ENCODE results near the gene BCR. TPM values are rescaled to one million over a fixed set of nuclear protein-coding genes. Genes with fewer than 3 reads are reported as not detected.

The BCR gene
- total and polyA plus RNA-seq, 2 of the 8 experiments (the other 6 are each of a cell fraction or from before 2014, with no cell fraction given): 66.7 to 130 TPM

GRCh38 chr22:23169043-23169406 lies 11.3 kb upstream of the BCR start:
- 94% methylated on average over 4 of the region's 4 CpGs; no CpG with 5 or more reads in 1 of the 2 experiments for WGBS, 2 experiments (ENCODE audit: extremely low coverage in 1 of 2, insufficient coverage in 1 of 2, insufficient read length in 1 of 2, insufficient replicate concordance in 2 of 2, low coverage in 1 of 2, low lambda C conversion rate in 2 of 2, missing lambda C conversion rate in 1 of 2)

More at GRCh38 chr22:23169043-23169406, 11.3 kb upstream of the BCR start:
- Histone ChIP-seq H3K79me1 (ENCODE audit: low read depth, low read length) (no peaks in the 10 kb centered on the region), H2BK12ac (ENCODE audit: low read depth, low read length) (no peak overlapping the region), H3K9me3 (ENCODE audit: insufficient read depth in 2 of 2, low read depth in 1 of 2, low read length in 1 of 2) (no peaks in the 10 kb centered on the region), H3K18ac (ENCODE audit: extremely low read depth, low read length) (no peak overlapping the region), H3K27ac (ENCODE audit: low read depth, low read length) (no peak overlapping the region), H3K4me3 (ENCODE audit: extremely low read depth in 1 of 4, insufficient read depth in 2 of 4, low read depth in 3 of 4, low read length in 4 of 4) (no peak overlapping the region), H3K36me3 (ENCODE audit: control insufficient read depth in 2 of 4, insufficient read depth in 4 of 4, low read length in 3 of 4) (no peaks in the 10 kb centered on the region), H2AFZ (ENCODE audit: low read length) (no peak overlapping the region), H4K5ac (ENCODE audit: insufficient read length, low read depth, low read length) (no peak overlapping the region), H2BK15ac (ENCODE audit: low read length) (no peak overlapping the region), H4K91ac (replicated peaks; ENCODE audit: insufficient read length, low read length) (no peak overlapping the region), H3K4me1 (replicated peaks in 1 of 4; ENCODE audit: control insufficient read depth in 3 of 4, insufficient read depth in 4 of 4, low read length in 3 of 4) (peaks cover under 1 to 8% (median 7%) of the 10 kb centered on the region in 4 experiments; a peak in 6 of 7 replicates), H2BK5ac (ENCODE audit: low read depth, low read length) (no peak overlapping the region), H2AK5ac (ENCODE audit: low read depth, low read length) (no peak overlapping the region), H2BK20ac (ENCODE audit: low read length) (no peak overlapping the region), H3K56ac (replicated peaks; ENCODE audit: insufficient read length, low read depth, low read length) (no peak overlapping the region), H2BK120ac (replicated peaks; ENCODE audit: low read depth, low read length) (no peak overlapping the region), H4K20me1 (replicated peaks in 1 of 2; ENCODE audit: control insufficient read depth in 1 of 2, insufficient read depth in 2 of 2, low read length in 2 of 2) (peaks cover 0 to 1% of the 10 kb centered on the region in 2 experiments), H3K23me2 (ENCODE audit: low read depth, low read length) (no peaks in the 10 kb centered on the region), H3K4me2 (ENCODE audit: insufficient read depth in 1 of 2, low read depth in 2 of 2, low read length in 2 of 2) (no peak overlapping the region), H3K9ac (replicated peaks in 1 of 4; ENCODE audit: extremely low read depth in 1 of 4, low read depth in 3 of 4, low read length in 3 of 4) (no peak overlapping the region), H3K4ac (replicated peaks; ENCODE audit: insufficient read length, low read depth, low read length) (no peak overlapping the region), H3K27me3 (replicated peaks in 1 of 4; ENCODE audit: control insufficient read depth in 3 of 4, extremely low read depth in 1 of 4, insufficient read depth in 3 of 4, low read length in 3 of 4) (no peaks in the 10 kb centered on the region), H3K14ac (ENCODE audit: insufficient read length) (no peak overlapping the region), H3K23ac (ENCODE audit: insufficient read length) (no peak overlapping the region), H4K8ac (ENCODE audit: extremely low read depth, insufficient read depth, low read length) (no peak overlapping the region), H3K79me2 (ENCODE audit: control insufficient read depth in 1 of 2, insufficient read depth in 2 of 2, low read length in 2 of 2) (no peaks in the 10 kb centered on the region)
- FAIRE-seq (no peak), DNase-seq (ENCODE audit: low read depth in 1 of 2, low spot score in 2 of 2) (no peak)
- CTCF ChIA-PET (ENCODE audit: partially characterized antibody): interaction anchor here (0.6 to 16.5 kb wide), 6 partner anchors 8 to 737 kb away, joined by 3 to 249 read pairs (median 13); no protein-coding TSS in a partner anchor
- POLR2A ChIA-PET (ENCODE audit: partially characterized antibody): no interaction called here
- TF ChIP-seq SUZ12 (IDR thresholded peaks at IDR 0.05; ENCODE audit: low read length): no peak
- TF ChIP-seq POU5F1 (IDR thresholded peaks at IDR 0.05; ENCODE audit: low read depth, low read length): no peak
- TF ChIP-seq ATF3 (IDR thresholded peaks at IDR 0.05; ENCODE audit: insufficient read depth, low read depth, low read length): no peak

All from H1 (cell line).